GM19468 (cell line): Measurements from ENCODE around the gene IPO9.

Experiments used
- ATAC-seq: cut with Tn5 transposase; IDR thresholded peaks from one replicate; pipeline ENCODE4 v1.9.1; 2021; ENCODE audit warnings: mild to moderate bottlenecking, moderate library complexity, moderate number of reproducible peaks; ENCODE audit not compliant: unreplicated experiment; ENCODE audit errors: extremely low read depth

Gene IPO9

DNA sequence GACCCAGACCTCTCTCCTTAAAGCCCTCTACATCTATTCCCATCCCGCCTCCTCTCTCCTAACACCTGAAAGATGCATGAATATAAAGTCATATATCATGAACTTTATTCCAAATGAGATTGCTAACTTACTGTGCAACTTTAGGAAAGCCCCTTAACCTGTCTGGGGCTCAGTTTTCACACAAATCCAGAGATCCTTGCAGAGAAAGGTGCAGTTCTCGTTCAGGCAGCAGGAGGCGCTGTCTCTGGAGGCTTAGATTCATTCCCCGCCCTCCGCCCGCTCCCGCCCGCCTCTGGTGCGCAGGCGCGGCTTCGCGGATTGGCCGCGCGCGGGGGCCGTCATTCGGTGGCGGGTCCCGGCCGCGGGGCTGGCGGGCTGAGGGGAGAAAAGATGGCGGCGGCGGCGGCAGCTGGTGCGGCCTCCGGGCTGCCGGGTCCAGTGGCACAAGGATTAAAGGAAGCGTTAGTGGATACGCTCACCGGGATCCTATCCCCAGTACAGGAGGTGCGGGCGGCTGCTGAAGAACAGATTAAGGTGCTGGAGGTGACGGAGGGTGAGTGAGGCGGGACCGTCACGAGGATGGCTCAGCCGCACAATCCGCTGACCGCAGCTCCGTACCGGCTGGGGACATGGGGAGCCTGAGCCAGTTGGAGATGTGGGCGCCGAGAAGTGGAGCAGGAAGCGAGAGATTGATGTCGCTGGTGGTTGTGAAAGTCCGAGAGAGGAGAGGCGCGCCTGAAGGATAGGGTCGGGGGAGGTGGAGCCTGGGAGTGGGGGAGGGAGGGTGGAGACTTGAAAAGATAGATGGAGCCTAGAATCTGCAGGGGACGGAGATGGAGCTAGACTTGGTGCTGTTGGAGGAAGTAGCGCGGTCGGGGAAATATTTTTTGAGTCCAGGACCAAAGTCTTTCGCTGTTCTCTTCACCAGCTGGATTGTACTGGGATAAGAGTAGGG, at the start of gene IPO9:
Gene IPO9, plus strand, starts transcription at position 338 of the 955 bp plus-strand sequence. Its CDS starts 53 bp downstream, at position 391.
- ATAC-seq: peak; percentile 58

DNA sequence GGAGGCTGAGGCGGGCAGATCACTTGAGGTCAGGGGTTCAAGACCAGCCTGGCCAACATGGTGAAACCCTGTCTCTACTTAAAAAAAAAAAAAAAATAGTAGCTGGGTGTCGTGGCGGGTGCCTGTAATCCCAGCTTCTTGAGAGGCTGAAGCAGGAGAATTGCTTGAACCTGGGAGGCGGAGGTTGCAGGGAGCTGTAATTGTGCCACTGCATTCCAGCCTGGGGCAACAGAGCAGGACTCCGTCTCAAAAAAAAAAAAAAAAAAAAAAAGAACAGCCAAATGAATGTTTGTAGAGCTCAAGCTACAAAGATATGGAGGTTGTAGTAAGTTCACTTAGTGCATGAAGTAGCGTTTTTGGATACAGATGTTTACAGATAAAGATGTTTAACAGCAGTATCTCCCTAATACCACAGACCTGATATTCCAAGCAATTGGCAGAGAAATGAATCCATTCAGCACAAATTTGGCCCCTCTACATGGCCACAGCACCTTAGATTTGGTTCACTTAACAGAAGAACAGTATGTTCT, 49.5 kb upstream of the IPO9 start:
- no peak for ATAC-seq

DNA sequence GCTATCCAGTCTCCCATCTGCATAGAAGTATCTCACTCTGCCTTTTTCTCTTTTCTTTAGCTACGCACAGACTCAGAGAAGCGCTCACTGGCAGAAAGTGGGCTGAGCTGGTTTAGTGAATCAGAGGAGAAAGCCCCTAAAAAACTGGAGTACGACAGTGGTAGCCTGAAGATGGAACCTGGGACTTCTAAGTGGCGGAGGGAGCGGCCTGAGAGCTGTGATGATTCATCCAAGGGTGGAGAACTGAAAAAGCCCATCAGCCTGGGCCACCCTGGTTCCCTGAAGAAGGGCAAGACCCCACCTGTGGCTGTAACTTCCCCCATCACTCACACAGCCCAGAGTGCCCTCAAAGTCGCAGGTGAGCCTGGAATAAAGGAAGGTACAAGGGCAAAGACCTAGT, 48.0 kb upstream of the IPO9 start:
- no peak for ATAC-seq

DNA sequence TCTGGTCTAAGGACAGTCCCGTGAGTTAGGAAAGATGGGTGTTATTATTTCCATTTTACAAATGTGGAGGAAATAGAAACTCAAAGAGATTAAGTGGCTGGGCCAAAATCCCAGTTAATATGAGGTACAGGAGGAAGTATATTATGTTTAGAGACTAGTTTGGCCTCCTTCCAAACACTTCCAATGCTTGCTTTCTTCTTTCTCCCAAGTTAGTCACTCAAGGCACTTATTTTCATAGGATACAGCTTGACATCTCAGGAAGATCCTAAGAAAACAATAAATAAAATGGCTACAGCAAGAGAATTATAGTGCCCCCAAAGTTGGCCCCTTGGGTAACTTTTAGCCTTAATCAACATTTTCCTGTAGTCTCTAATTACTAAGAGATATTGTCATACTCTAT, 47.5 kb upstream of the IPO9 start:
- no peak for ATAC-seq

DNA sequence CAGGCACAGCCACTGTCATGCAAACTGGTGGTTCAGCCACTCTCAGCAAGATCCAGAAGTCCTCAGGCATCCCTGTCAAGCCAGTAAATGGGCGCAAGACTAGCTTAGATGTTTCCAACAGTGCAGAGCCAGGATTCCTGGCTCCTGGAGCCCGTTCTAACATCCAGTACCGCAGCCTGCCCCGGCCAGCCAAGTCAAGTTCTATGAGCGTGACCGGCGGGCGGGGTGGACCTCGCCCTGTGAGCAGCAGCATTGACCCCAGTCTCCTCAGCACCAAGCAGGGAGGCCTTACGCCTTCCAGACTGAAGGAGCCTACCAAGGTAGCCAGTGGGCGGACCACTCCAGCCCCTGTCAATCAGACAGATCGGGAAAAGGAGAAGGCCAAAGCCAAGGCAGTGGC, 46.6 kb upstream of the IPO9 start:
- no peak for ATAC-seq

DNA sequence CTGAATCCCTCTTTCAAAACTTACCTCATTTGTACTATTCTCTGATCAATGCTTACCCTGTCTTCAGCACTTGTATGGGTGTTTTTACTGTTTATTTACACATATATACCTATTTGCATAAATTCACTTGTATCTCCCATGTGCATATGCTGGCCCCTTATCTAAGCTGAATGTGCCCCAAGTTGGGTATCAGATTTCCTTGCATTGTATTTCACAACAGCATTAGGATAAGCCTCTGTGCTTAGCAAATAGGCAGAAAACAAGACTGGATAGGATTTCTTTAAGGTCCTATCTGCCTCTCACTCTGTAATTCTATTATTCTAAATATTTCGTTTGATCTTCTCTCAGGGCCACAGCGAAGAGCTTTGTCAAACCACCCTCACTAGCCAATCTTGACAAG, 45.9 kb upstream of the IPO9 start:
- ATAC-seq: no peak

DNA sequence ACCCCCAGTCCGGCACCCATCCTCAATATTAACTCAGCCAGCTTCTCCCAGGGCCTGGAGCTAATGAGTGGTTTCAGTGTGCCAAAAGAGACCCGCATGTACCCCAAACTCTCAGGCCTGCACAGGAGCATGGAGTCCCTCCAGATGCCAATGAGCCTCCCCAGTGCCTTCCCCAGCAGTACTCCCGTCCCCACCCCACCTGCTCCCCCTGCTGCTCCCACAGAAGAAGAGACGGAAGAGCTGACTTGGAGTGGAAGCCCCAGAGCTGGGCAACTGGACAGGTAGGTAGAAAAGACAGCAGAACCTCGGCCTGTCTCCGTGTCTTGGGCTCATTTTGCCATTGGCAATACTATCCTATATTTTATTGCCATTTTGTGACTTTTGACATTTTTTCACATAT, 45.4 kb upstream of the IPO9 start:
- no peak for ATAC-seq

DNA sequence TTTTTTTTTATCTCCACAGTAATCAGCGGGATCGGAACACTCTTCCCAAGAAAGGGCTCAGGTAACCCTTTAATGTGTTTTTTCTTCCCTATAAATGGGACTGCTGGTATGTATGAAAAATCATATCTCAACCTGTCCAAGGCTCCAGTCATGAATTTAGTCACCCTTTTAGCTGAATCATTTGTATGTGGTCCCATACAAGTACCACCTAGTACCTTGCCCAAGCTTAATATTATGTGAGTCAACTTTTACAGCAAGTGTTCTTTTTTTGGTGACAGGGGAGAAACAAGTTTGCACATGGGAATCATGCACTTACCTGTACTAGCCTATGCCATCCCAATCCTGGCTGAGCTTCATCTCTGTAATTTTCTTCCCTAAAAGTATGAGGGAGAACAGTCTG, 43.7 kb upstream of the IPO9 start:
- ATAC-seq: no peak

DNA sequence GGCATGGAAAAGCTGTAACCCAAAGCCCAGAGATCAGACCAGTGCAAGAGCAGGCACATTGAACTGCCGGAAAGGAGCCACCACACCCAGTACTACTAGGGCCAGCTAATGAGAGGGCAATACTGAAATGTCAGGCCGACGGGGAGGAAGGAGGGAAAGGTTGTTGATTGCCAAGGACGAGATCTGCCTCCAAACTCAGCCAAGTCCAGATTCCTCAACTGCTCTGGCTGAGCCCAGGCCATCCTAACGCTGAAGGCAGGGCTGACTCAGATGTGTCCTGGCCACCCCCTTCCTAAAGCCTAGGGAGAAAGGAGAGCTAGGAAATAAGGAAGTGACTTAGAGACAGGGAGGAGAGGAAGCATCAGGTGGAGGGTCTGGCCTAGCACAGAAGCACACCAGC, 42.1 kb upstream of the IPO9 start:
- no peak for ATAC-seq

DNA sequence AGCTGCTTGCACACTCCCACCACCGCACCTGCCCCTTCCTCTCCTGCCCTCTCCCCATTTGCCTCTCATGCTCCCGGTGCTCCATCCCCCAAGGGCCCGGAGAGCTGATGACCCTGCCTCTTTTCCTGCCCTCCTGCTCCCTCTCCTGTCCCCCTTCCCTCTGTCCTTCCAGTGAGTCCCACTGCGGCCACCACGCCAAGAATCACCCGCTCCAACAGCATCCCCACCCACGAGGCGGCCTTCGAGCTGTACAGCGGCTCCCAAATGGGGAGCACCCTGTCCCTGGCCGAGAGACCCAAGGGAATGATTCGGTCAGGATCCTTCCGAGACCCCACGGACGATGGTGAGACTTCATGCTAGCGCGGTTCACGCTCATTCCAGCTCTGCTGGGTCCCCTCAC, 40.7 kb upstream of the IPO9 start:
- no peak for ATAC-seq

DNA sequence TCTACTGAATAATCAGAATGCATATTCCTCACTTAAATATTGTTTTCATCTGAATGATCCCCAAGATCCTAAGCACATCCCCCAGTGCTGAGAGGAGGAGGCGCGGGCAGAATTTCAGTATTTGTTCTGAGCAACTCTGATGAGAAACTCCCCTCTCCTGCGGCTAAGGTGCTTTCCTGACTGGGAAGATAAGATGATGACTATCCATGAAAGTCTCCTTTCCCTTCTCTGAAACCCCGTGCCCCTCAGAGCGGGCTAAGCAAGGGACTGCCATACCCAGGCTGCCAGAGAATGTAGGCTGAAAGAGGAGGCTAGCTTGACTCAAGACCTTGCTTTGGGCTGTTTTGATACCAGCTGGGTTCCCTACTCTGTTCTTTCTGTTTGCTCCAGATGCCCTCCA, 39.7 kb upstream of the IPO9 start:
- no peak for ATAC-seq

DNA sequence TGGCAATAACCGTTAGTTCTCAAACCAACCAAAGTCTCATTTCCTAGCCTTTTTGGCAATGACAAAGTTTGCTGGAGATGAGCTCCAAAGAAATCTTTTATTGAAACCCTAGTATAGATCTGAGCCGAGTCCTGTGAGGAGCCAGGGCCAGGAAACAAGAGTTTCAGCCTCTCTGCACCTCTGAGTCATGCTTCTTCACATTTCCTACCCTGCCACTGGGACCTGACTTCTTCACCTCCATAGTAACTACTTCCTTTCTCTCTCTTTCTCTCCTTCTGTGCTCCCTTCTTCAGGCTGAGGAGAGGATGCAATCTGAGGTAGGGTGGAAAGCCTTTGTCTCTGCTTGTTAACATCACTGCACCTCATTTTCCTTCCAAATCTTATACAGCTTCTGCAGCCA, 38.7 kb upstream of the IPO9 start:
- no peak for ATAC-seq

DNA sequence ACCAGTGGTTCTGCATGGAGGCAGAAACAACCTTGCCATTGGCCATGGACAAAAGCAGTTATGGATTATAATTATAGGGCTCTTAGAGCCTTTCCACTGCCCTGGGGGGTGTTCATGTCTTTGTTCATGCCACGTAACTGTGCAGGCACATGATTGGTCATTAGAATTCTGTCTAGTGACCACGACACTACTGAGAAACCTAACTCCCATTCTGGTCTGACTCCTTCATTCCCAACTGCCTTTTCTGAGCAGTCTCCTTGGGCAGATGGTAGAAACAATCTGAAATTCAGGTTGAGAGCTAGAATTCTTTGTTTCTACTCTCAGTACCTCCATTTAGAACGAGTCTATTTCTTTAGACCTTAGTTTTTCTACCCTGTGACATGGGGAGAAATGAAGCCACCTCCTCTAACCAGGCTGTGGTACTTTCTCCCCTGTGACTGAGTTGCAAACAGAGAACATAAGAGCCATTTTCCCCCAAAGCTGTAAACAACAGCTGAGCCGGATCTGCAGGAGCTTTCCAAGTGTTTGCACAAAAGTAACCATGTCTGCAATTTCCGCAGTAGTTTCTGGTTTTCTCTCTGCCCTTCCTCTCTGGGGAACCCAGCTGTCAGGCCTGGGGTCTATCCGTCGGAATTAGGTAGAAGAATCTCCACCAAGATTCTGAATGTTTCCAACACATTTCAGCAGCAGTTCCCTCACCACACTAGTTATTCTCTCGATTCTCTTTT, 37.7 kb upstream of the IPO9 start:
- ATAC-seq: no peak

DNA sequence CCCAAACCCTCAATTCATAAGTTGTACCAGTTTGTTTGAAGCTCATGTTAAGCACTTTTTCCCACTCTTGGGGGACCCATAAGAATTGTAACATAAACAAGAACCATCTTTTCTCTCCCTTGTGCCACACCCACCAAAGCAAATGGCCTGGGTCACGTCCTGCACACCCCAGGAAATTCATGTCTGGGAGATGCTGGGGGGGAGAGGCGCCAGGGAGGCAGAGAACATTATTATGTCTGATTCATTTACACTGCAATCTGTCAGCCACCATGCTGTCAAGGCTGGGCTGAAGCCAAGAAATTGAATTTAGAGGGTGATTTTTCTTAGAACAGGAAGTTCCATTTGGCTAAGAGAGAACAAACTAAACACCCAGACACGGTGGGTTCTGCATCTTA, 37.2 kb upstream of the IPO9 start:
- no peak for ATAC-seq

DNA sequence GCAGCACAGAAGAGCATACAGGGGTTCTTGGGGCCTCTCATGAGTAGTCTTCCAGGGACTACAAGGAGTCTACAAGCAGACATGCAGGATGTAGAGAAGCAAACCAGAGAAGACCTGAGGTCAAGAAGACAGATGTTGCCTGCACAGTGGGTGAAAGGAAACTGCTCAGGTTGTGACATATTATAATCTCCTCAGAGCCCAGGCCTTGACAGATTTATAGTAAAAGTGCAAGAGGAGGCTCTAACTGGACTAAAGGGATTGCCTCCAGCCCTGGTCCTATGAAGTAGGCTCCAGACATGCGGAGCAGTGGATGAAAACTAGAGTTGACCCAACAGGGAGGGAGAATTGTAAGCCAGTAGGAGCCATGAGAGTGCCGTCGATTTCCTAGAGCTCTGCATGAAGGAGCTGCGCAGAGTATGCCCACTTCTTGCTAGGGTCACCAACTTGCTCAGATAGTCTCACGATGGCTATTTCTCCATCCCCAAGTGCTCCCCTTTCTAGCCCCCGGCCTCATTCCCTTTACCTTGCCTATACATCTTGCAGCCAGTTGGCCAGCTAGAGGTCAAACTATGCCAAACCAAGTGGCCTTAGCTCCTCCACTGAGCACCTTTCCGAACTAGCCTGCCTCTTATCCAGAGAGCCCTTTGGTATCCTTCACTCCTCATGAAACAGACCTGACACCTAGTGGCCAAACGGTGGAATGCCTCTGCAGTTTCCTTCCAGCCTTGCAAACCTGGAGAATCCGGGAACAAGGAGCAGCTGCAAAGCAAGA, 36.2 kb upstream of the IPO9 start:
- no peak for ATAC-seq

DNA sequence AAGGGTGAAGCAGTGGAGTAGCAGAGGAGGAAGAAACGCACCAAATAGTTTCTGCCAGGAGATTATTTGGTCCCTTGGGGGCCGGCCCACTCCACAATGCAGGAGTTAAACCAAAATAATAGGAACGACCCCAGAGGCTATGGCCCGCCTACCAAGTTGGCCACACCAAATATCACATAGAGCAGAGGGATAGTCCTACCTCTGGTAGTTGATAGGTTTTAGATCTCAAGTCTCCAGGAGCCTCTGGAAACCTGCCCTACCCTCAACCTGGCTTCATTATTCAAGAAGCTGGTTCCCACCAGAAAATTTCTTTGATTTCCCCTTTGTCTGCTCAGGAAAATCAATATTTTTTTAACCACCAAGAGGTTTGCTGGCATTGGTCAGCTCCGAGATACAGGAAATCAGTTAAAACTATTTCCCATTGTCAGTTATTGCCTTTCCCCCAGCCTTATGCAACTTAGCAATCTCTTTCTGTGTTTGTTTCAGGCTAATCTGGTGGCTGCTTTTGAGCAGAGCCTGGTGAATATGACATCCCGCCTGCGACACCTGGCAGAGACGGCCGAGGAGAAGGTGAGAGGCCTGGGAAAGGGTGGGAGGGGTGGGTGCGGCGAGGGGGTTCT, 35.5 kb upstream of the IPO9 start:
- no peak for ATAC-seq

DNA sequence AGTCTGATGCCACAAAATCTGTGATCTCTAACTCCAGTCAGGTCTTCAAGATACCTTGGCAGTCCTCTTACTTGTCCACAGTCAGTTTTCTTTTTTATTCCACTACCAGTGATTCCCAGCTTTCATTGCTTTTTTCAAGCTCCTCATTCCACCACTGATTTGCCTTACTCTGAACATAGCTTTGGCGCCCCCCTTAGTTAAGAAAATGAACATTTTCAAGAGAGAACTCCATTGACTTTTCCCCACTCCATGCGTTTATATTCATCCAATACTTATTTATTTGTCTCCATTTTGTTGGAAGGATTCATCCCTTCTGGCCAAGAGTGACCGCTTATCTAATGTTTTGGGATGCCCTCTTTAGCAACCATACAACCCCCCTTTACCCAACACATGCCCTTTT, 33.9 kb upstream of the IPO9 start:
- no peak for ATAC-seq

DNA sequence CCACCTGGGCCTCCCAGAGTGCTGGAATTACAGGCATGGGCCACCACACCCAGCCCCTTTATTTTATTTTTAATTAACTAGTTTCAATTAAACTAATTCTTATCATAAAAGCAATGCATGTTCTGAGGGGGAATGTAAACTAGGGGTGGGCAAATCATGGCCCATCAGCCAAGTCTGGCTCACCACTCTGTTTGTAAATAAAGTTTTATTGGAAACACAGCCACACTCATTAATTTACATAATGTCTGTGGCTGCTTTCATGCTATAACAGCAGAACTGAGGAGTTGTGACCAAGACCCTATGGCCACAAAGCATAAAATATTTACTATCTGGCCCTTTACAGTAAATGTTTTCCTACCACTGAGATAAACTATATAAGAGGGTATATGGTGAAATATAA, 28.7 kb upstream of the IPO9 start:
- no peak for ATAC-seq

DNA sequence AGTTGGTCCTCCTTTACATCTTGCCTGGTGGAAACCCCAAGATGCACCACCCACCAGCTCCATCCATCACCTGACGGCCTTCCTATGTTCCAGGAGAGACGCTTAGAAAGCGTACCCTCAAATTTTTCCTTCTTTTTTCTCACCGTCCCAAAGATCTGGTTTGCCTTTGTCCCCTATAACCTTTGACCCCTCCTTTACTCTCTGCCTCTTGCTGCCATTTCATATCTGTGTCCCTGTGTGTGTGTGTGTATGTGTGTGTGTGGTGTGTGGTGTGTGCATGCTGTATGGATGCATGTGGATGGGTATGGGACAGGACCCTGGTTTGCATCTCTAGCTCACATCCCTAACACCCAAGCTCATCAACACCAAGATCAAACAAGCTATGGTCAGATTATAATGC, 22.2 kb upstream of the IPO9 start:
- no peak for ATAC-seq

DNA sequence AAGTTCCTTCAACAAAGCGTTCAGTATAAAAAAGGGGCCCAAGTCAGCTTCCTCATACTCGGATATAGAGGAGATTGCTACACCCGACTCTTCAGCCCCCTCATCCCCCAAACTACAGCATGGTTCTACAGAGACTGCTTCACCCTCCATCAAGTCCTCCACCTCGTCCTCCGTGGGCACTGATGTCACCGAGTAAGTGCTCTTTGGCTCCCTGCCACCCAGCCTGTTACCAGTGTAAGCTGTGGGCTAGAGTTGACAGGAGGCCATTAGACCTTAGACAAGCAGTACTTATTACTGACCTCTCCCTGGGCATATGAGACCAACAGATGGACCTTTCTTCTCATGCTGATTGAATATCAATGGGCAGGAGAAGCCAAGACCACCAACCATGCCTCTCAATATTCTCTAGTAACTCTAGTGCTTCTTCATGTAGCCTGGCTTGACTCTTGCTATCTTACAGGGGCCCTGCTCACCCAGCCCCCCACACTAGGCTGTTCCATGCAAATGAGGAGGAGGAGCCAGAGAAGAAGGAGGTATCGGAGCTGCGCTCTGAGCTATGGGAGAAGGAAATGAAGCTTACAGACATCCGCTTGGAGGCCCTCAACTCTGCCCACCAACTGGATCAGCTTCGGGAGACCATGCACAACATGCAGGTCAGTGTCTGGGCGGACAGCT, 20.9 kb upstream of the IPO9 start:
- no peak for ATAC-seq
